Natural killer cell (primary cell): ENCODE results near the gene KLHL20. TPM values are rescaled to one million over a fixed set of nuclear protein-coding genes. Genes with fewer than 3 reads are reported as not detected.
"Not testable (repeated sequence)": the region's sequence is repeated elsewhere in the genome, so short reads cannot be mapped to it uniquely, and the experiment has no call there.

Experiments
- ATAC-seq, 3 donors: fragments of 150-1000 bp in 2 of 3; fragments of 200-7000 bp in 1 of 3; cut with Tn5 transposase; 1 replicate in 1 of 3; 2 replicates in 2 of 3; pipeline ENCODE4 v1.10.0; 2021; ENCODE audit warnings: mild to moderate bottlenecking in 2 of 3, moderate library complexity in 2 of 3
- DNase-seq, 2 donors: peaks; one replicate each; pipeline versions ENCODE4 v3.0.0 to v3.0.0-alpha.2; 2013 to 2021; ENCODE audit warnings: mixed read lengths in 1 of 2
- H3K27ac ChIP-seq: one replicate; pipeline ENCODE4 v1.5.1; 2013; ENCODE audit warnings: mild to moderate bottlenecking, low read length
- H3K27me3 ChIP-seq: one replicate; pipeline ENCODE4 v1.6.1; 2013; ENCODE audit warnings: low read length; ENCODE audit not compliant: control insufficient read depth, insufficient read depth
- H3K36me3 ChIP-seq: one replicate; pipeline ENCODE4 v1.6.1; 2013; ENCODE audit warnings: low read length; ENCODE audit not compliant: control insufficient read depth, insufficient read depth
- H3K4me1 ChIP-seq: one replicate; pipeline ENCODE4 v1.6.1; 2013; ENCODE audit warnings: low read length; ENCODE audit not compliant: control insufficient read depth, insufficient read depth
- H3K4me3 ChIP-seq: one replicate; pipeline ENCODE4 v1.5.1; 2013; ENCODE audit warnings: low read length
- H3K9me3 ChIP-seq: one replicate; pipeline ENCODE4 v1.6.1; 2013; ENCODE audit warnings: low read length; ENCODE audit not compliant: control insufficient read depth, insufficient read depth
- H3K27ac Mint-ChIP-seq, 2 donors: one replicate each; pipeline ENCODE4 v1.8.0; 2022; ENCODE audit warnings: mild to moderate bottlenecking in 2 of 2, mixed read lengths in 2 of 2, moderate library complexity in 1 of 2
- H3K27me3 Mint-ChIP-seq, 2 donors: one replicate each; pipeline ENCODE4 v1.8.0; 2022; ENCODE audit warnings: low read depth in 2 of 2, mixed read lengths in 2 of 2
- H3K36me3 Mint-ChIP-seq: one replicate; pipeline ENCODE4 v1.8.0; 2022; ENCODE audit warnings: mixed read lengths
- H3K4me1 Mint-ChIP-seq, 2 donors: one replicate each; pipeline ENCODE4 v1.8.0; 2022; ENCODE audit warnings: mixed read lengths in 2 of 2
- H3K4me3 Mint-ChIP-seq: one replicate; pipeline ENCODE4 v1.8.0; 2022; ENCODE audit warnings: mild to moderate bottlenecking, moderate library complexity, mixed read lengths
- H3K9me3 Mint-ChIP-seq, 2 donors: one replicate each; pipeline ENCODE4 v1.8.0; 2022; ENCODE audit warnings: mixed read lengths in 2 of 2
- CTCF ChIP-seq: fragments of 200-600 bp; IDR thresholded peaks from one replicate; pipeline ENCODE4 v1.8.0; 2022; ENCODE audit warnings: antibody characterized with exemption
- WGBS: methylation state at CpG from one replicate; pipeline ENCODE4 v1.1.7; 2013; ENCODE audit warnings: missing lambda C conversion rate; ENCODE audit not compliant: insufficient coverage; 5-methylcytosine and 5-hydroxymethylcytosine counted together
- intact Hi-C: fragments of 100-400 bp; cut with micrococcal nuclease; formaldehyde crosslinking; loops from one replicate; pipeline ENCODE4 v1.14.2; 2022
- total RNA-seq, 4 donors: library from RNA; stranded (reverse); fragments of 120-200 nt in 1 of 4; gene quantifications; one replicate each; pipeline versions ENCODE4 v1.2.3 to v1.2.4, GENCODE V29; 2013 to 2022

Gene KLHL20
- total RNA-seq, 3 donors from 2014 or later (not counting 1 experiment from before 2014, with no cell fraction given) = 31.4 to 34.5 (median 33.1) TPM

- peaks cover 6% of the 10 kb centered on the region for H3K36me3 ChIP-seq
- H3K4me3 Mint-ChIP-seq = peak overlapping the region; percentile 96
- peaks cover 28 to 32% of the 10 kb centered on the region in 2 donors for H3K4me1 Mint-ChIP-seq
- H3K27me3 ChIP-seq = peaks cover 3% of the 10 kb centered on the region
- no peaks in the 10 kb centered on the region for H3K9me3 Mint-ChIP-seq
- intact Hi-C loops = loop anchor here (10.0 kb wide), 2 partner anchors 109 to 281 kb away; partner anchors contain the start of genes CENPL and DARS2
- ATAC-seq = no peak
- H3K9me3 ChIP-seq = no peaks in the 10 kb centered on the region
- H3K4me3 ChIP-seq = peak overlapping the region; percentile 99
- TF ChIP-seq CTCF = no peak
- peak overlapping the region; percentile 95 to 96 for H3K27ac Mint-ChIP-seq
- DNase-seq = no peak
- H3K27ac ChIP-seq = peak overlapping the region; percentile 94
- peaks cover 12 to 30% of the 10 kb centered on the region in 2 donors for H3K27me3 Mint-ChIP-seq
- 0% methylated on average over 5 of the region's 8 CpGs for WGBS
- H3K4me1 ChIP-seq = no peaks in the 10 kb centered on the region
- no peaks in the 10 kb centered on the region for H3K36me3 Mint-ChIP-seq
Observed at GRCh38 chr1:173715538-173715844, 710 bp downstream of the KLHL20 start.

- peaks cover 8% of the 10 kb centered on the region for H3K36me3 ChIP-seq
- Mint-ChIP-seq H3K36me3 (no peaks in the 10 kb centered on the region), H3K27ac (no peak overlapping the region), H3K27me3 (peaks cover 5 to 13% of the 10 kb centered on the region in 2 donors), H3K9me3 (no peaks in the 10 kb centered on the region), H3K4me3 (peak overlapping the region; percentile 29), H3K4me1 (peaks cover 39 to 46% of the 10 kb centered on the region in 2 donors)
- ATAC-seq (no peak), DNase-seq (no peak)
- H3K4me3 ChIP-seq = no peak overlapping the region
- intact Hi-C loops = loop anchor here (10.0 kb wide), 2 partner anchors 108 to 282 kb away; partner anchors contain the start of genes CENPL and DARS2
- 98% methylated on average over 2 of the region's 2 CpGs for WGBS
- TF ChIP-seq CTCF = no peak
- no peaks in the 10 kb centered on the region for H3K4me1 ChIP-seq
- no peak overlapping the region for H3K27ac ChIP-seq
- no peaks in the 10 kb centered on the region for H3K27me3 ChIP-seq
- no peaks in the 10 kb centered on the region for H3K9me3 ChIP-seq
Observed at GRCh38 chr1:173717238-173717637, 2.5 kb downstream of the KLHL20 start.

GRCh38 chr1:173731331-173731730, 16.6 kb downstream of the KLHL20 start:
- H3K36me3 Mint-ChIP-seq, H3K27ac Mint-ChIP-seq, H3K27me3 Mint-ChIP-seq, H3K27me3 ChIP-seq, intact Hi-C loops, H3K4me1 ChIP-seq, H3K9me3 Mint-ChIP-seq, H3K4me3 Mint-ChIP-seq, H3K9me3 ChIP-seq, H3K4me3 ChIP-seq, ATAC-seq, H3K27ac ChIP-seq, DNase-seq: not testable (repeated sequence)
- WGBS = 100% methylated on average over 1 of the region's 1 CpG
- H3K36me3 ChIP-seq = peaks cover 17% of the 10 kb centered on the region
- H3K4me1 Mint-ChIP-seq = peaks cover 7 to 14% of the 10 kb centered on the region in 2 donors

GRCh38 chr1:173733912-173734311, 19.1 kb downstream of the KLHL20 start:
- Histone ChIP-seq H3K4me3 (no peak overlapping the region), H3K27me3 (no peaks in the 10 kb centered on the region), H3K9me3 (no peaks in the 10 kb centered on the region), H3K36me3 (peaks cover 16% of the 10 kb centered on the region), H3K27ac (no peak overlapping the region), H3K4me1 (no peaks in the 10 kb centered on the region)
- no peak for DNase-seq
- no peak for TF ChIP-seq CTCF
- Mint-ChIP-seq H3K4me1 (peaks cover 27 to 32% of the 10 kb centered on the region in 2 donors), H3K4me3 (no peak overlapping the region), H3K36me3 (no peaks in the 10 kb centered on the region), H3K27me3 (no peaks in the 10 kb centered on the region), H3K27ac (no peak overlapping the region), H3K9me3 (no peaks in the 10 kb centered on the region)
- 96% methylated on average over 9 of the region's 9 CpGs for WGBS
- intact Hi-C loops = no loop called here
- ATAC-seq = no peak

GRCh38 chr1:173736104-173736503, 21.3 kb downstream of the KLHL20 start:
- H3K27me3 ChIP-seq, H3K4me3 ChIP-seq, H3K4me3 Mint-ChIP-seq, H3K9me3 Mint-ChIP-seq, H3K27me3 Mint-ChIP-seq, H3K27ac ChIP-seq, intact Hi-C loops, H3K27ac Mint-ChIP-seq, DNase-seq, H3K36me3 Mint-ChIP-seq, H3K9me3 ChIP-seq, ATAC-seq, H3K4me1 ChIP-seq: not testable (repeated sequence)
- 100% methylated on average over 1 of the region's 2 CpGs for whole genome bisulfite sequencing
- H3K4me1 Mint-ChIP-seq = peaks cover 47 to 50% of the 10 kb centered on the region in 2 donors
- H3K36me3 ChIP-seq = peaks cover 16% of the 10 kb centered on the region
